Measurements from ENCODE around the gene KLRB1.
"Not testable (repeated sequence)": the region's sequence is repeated elsewhere in the genome, so short reads cannot be mapped to it uniquely, and the experiment has no call there.

KLRB1 gene

GRCh38 chr12:9619411-9620179 lies 11.9 kb upstream of the KLRB1 start:
- DNase-seq = no peak

GRCh38 chr12:9618906-9619305 lies 11.2 kb upstream of the KLRB1 start:
- not testable (repeated sequence) for DNase-seq

GRCh38 chr12:9617124-9617523 lies 9.4 kb upstream of the KLRB1 start:
- DNase-seq = no peak

- peak; percentile 78 for DNase-seq
These were observed 7.9 kb upstream of the KLRB1 start for GRCh38 chr12:9615420-9616136.

GRCh38 chr12:9610606-9611005 lies 2.9 kb upstream of the KLRB1 start:
- not testable (repeated sequence) for DNase-seq

GRCh38 chr12:9606736-9607372 lies 862 bp downstream of the KLRB1 start:
- DNase-seq = no peak

- no peak for DNase-seq
These were observed 1.5 kb downstream of the KLRB1 start for GRCh38 chr12:9606247-9606646.

GRCh38 chr12:9605483-9605882 lies 2.2 kb downstream of the KLRB1 start:
- DNase-seq = no peak

GRCh38 chr12:9604287-9604686 lies 3.4 kb downstream of the KLRB1 start:
- no peak for DNase-seq

- DNase-seq = not testable (repeated sequence)
These were observed 7.3 kb downstream of the KLRB1 start for GRCh38 chr12:9600426-9600825.

- no peak for DNase-seq
These were observed 9.4 kb downstream of the KLRB1 start for GRCh38 chr12:9598363-9598762.

GRCh38 chr12:9597365-9597764 lies 10.4 kb downstream of the KLRB1 start:
- DNase-seq = no peak

- DNase-seq = no peak
These were observed 17.3 kb downstream of the KLRB1 start for GRCh38 chr12:9590441-9590840.

- no peak for DNase-seq
These were observed 19.0 kb downstream of the KLRB1 start for GRCh38 chr12:9588749-9589148.

- no peak for DNase-seq
These were observed 19.6 kb downstream of the KLRB1 start for GRCh38 chr12:9587987-9588600.

- DNase-seq = not testable (repeated sequence)
These were observed 30.0 kb downstream of the KLRB1 start for GRCh38 chr12:9577729-9578128.

- not testable (repeated sequence) for DNase-seq
These were observed 40.6 kb downstream of the KLRB1 start for GRCh38 chr12:9567151-9567550.

- not testable (repeated sequence) for DNase-seq
These were observed 41.6 kb downstream of the KLRB1 start for GRCh38 chr12:9566113-9566512.

GRCh38 chr12:9564418-9564817 lies 43.3 kb downstream of the KLRB1 start:
- DNase-seq = peak; percentile 18

- DNase-seq = not testable (repeated sequence)
These were observed 44.8 kb downstream of the KLRB1 start for GRCh38 chr12:9562841-9563453.

GRCh38 chr12:9545489-9545888 lies 62.2 kb downstream of the KLRB1 start:
- not testable (repeated sequence) for DNase-seq
